Measurements from ENCODE around the gene KIAA0408.

KIAA0408 gene

DNA sequence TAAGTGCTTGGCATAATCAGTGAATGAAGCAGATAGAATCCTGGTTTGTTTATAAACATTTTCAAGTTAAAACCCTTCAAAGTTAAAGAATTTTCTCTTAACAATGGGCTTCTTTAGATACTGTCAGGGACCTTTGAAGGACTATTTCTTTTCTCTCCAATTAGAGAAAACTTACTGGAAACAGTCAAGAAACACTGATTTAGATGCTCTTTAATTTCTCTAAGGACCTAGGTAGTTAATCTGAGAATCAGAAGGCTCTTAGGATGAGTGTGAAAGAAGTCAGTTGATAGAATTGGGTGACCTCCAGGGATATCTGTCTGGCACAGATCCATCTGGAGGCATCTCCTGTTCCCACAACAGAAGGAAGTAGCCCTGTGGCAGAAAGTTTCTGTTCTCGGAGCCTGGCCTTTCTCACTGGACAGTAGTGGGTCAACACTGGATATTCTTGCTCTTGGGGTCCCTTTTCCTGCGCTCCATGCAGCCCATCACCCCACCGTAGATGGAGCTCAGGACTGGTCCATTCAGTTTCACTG is 22.5 kb downstream of the KIAA0408 start:
- Histone ChIP-seq H3K4me1 (ENCODE audit: control insufficient read depth, insufficient read depth, low read length) (no peaks in the 10 kb centered on the region), H3K4me3 (ENCODE audit: low read depth, low read length) (no peak overlapping the region), H3K36me3 (ENCODE audit: control insufficient read depth in 2 of 2, insufficient read depth in 1 of 2, low read length in 2 of 2) (no peaks in the 10 kb centered on the region), H3K9me3 (ENCODE audit: control insufficient read depth, insufficient read depth, low read depth, low read length) (no peaks in the 10 kb centered on the region), H3K27ac (ENCODE audit: extremely low read depth, low read depth, low read length) (no peak overlapping the region)
- ChIA-PET POLR2A (no interaction called here), CTCF (no interaction called here)
- TF ChIP-seq TCF7L2 (IDR thresholded peaks at IDR 0.05; ENCODE audit: borderline replicate concordance, low read depth, low read length) (no peak), GLI2 (tag by site-specific recombination; IDR thresholded peaks at IDR 0.05; ENCODE audit: borderline replicate concordance, low read depth) (no peak), ZNF169 (tag by site-specific recombination; IDR thresholded peaks at IDR 0.05) (no peak), ZNF677 (tag by site-specific recombination; IDR thresholded peaks at IDR 0.05) (peak; percentile 94), SP3 (tag by site-specific recombination; IDR thresholded peaks at IDR 0.05) (no peak), ZNF610 (tag by site-specific recombination; IDR thresholded peaks at IDR 0.05; ENCODE audit: borderline replicate concordance) (no peak)

DNA sequence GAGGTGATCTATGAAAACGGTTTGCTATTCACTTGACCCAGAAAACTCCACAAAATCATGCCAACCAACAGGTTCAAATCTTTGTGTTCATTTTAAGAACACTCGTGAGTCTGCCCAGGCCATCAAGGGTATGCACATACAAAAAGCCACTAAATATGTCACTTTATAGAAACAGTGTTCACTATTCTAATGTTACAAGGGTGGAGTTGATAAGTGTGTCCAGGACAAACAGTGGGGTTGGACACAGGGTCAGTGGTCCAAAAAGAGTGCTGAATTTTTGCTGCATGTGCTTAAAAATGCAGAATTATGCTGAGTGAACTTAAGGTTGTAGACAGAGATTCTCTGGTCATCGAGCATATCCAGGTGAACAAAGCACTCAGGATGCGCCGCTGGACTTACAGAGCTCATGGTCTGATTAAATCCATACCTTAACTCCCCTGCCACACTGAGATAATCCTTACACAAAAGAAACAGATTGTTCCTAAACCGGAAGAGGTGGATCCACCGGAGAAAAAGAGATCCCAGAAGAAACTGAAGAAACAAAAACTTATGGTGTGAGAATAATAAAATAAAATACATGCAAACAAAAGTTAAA is 23.5 kb downstream of the KIAA0408 start:
- Histone ChIP-seq H3K4me3 (ENCODE audit: low read depth, low read length) (no peak overlapping the region), H3K36me3 (ENCODE audit: control insufficient read depth in 2 of 2, insufficient read depth in 1 of 2, low read length in 2 of 2) (no peaks in the 10 kb centered on the region), H3K27ac (ENCODE audit: extremely low read depth, low read depth, low read length) (no peak overlapping the region), H3K9me3 (ENCODE audit: control insufficient read depth, insufficient read depth, low read depth, low read length) (no peaks in the 10 kb centered on the region), H3K4me1 (ENCODE audit: control insufficient read depth, insufficient read depth, low read length) (no peaks in the 10 kb centered on the region)
- ChIA-PET CTCF (interaction anchor here (0.7 kb wide), 3 partner anchors 26 to 1461 kb away, joined by 3 to 4 read pairs (median 3); no protein-coding TSS in a partner anchor), POLR2A (no interaction called here)
- TF ChIP-seq, protein P1, sequence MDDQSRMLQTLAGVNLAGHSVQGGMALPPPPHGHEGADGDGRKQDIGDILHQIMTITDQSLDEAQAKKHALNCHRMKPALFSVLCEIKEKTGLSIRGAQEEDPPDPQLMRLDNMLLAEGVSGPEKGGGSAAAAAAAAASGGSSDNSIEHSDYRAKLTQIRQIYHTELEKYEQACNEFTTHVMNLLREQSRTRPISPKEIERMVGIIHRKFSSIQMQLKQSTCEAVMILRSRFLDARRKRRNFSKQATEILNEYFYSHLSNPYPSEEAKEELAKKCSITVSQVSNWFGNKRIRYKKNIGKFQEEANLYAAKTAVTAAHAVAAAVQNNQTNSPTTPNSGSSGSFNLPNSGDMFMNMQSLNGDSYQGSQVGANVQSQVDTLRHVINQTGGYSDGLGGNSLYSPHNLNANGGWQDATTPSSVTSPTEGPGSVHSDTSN (CRISPR knock-in tag; IDR thresholded peaks at IDR 0.05): no peak
- TF ChIP-seq ZNF175 (tag by site-specific recombination; IDR thresholded peaks at IDR 0.05) (no peak), HOXD13 (CRISPR knock-in tag; IDR thresholded peaks at IDR 0.05; ENCODE audit: borderline replicate concordance) (no peak), KLF16 (tag by site-specific recombination; IDR thresholded peaks at IDR 0.05) (no peak), ZSCAN23 (tag by site-specific recombination; IDR thresholded peaks at IDR 0.05) (no peak), ZNF214 (tag by site-specific recombination; IDR thresholded peaks at IDR 0.05; ENCODE audit: borderline replicate concordance) (no peak), ZFP69B (tag by site-specific recombination; IDR thresholded peaks at IDR 0.05) (no peak), EGR2 (tag by site-specific recombination; IDR thresholded peaks at IDR 0.05; ENCODE audit: low read depth) (no peak)
- TF ChIP-seq, protein P2, sequence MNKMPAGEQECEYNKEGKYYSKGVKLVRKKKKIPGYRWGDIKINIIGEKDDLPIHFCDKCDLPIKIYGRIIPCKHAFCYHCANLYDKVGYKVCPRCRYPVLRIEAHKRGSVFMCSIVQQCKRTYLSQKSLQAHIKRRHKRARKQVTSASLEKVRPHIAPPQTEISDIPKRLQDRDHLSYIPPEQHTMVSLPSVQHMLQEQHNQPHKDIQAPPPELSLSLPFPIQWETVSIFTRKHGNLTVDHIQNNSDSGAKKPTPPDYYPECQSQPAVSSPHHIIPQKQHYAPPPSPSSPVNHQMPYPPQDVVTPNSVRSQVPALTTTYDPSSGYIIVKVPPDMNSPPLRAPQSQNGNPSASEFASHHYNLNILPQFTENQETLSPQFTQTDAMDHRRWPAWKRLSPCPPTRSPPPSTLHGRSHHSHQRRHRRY (tag by site-specific recombination; IDR thresholded peaks at IDR 0.05): no peak
- TF ChIP-seq, protein P3, sequence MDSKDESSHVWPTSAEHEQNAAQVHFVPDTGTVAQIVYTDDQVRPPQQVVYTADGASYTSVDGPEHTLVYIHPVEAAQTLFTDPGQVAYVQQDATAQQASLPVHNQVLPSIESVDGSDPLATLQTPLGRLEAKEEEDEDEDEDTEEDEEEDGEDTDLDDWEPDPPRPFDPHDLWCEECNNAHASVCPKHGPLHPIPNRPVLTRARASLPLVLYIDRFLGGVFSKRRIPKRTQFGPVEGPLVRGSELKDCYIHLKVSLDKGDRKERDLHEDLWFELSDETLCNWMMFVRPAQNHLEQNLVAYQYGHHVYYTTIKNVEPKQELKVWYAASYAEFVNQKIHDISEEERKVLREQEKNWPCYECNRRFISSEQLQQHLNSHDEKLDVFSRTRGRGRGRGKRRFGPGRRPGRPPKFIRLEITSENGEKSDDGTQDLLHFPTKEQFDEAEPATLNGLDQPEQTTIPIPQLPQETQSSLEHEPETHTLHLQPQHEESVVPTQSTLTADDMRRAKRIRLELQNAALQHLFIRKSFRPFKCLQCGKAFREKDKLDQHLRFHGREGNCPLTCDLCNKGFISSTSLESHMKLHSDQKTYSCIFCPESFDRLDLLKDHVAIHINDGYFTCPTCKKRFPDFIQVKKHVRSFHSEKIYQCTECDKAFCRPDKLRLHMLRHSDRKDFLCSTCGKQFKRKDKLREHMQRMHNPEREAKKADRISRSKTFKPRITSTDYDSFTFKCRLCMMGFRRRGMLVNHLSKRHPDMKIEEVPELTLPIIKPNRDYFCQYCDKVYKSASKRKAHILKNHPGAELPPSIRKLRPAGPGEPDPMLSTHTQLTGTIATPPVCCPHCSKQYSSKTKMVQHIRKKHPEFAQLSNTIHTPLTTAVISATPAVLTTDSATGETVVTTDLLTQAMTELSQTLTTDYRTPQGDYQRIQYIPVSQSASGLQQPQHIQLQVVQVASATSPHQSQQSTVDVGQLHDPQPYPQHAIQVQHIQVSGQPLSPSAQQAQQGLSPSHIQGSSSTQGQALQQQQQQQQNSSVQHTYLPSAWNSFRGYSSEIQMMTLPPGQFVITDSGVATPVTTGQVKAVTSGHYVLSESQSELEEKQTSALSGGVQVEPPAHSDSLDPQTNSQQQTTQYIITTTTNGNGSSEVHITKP (tag by site-specific recombination; IDR thresholded peaks at IDR 0.05): no peak
- TF ChIP-seq, protein P4, sequence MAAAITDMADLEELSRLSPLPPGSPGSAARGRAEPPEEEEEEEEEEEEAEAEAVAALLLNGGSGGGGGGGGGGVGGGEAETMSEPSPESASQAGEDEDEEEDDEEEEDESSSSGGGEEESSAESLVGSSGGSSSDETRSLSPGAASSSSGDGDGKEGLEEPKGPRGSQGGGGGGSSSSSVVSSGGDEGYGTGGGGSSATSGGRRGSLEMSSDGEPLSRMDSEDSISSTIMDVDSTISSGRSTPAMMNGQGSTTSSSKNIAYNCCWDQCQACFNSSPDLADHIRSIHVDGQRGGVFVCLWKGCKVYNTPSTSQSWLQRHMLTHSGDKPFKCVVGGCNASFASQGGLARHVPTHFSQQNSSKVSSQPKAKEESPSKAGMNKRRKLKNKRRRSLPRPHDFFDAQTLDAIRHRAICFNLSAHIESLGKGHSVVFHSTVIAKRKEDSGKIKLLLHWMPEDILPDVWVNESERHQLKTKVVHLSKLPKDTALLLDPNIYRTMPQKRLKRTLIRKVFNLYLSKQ (tag by site-specific recombination; IDR thresholded peaks at IDR 0.05; ENCODE audit: borderline replicate concordance): no peak
